Right lobe of liver (tissue), 4 donors: ENCODE measurements around the gene OR1B1.

Source experiments
- POLR2A ChIP-seq: fragments of 450-650 bp; IDR thresholded peaks from one replicate; pipeline ENCODE4 v1.6.1; 2017; ENCODE audit warnings: antibody characterized with exemption, mild to moderate bottlenecking
- TF ChIP-seq, protein P1 (sequence below), 4 donors: fragments of 200-600 bp in 3 of 4; fragments of 450-650 bp in 1 of 4; IDR thresholded peaks; one replicate each; pipeline versions ENCODE4 v1.5.1 to v1.8.0; 2016 to 2022; ENCODE audit warnings: antibody characterized with exemption in 4 of 4, mild to moderate bottlenecking in 2 of 4
- donor health status: DM: no; HTN: no; CAD: no.
- donor health status: DM: no; HTN: no; CAD: no.
- donor health status: DM: no; HTN: yes; CAD: no.

DNA sequence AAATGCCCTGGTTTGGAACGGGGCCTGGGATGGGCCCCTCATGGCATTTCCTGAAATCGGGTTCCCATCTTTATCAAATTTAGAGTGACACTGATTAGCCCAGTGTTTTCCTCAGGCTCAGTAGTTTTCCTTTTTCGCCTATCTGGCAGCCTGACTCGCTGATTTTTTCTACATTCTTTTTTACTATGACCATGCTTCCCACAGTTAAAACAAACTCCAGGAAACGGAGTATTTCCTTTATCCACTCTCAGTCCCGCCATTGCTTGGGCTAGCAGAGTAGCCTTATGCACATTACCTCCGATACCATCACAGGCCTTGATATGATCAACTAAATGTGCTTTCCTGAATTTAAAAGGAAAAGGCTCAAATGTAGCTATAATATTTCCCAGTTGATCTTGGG is 37.4 kb downstream of the OR1B1 start:
- no peak for TF ChIP-seq POLR2A
- TF ChIP-seq, protein P1, sequence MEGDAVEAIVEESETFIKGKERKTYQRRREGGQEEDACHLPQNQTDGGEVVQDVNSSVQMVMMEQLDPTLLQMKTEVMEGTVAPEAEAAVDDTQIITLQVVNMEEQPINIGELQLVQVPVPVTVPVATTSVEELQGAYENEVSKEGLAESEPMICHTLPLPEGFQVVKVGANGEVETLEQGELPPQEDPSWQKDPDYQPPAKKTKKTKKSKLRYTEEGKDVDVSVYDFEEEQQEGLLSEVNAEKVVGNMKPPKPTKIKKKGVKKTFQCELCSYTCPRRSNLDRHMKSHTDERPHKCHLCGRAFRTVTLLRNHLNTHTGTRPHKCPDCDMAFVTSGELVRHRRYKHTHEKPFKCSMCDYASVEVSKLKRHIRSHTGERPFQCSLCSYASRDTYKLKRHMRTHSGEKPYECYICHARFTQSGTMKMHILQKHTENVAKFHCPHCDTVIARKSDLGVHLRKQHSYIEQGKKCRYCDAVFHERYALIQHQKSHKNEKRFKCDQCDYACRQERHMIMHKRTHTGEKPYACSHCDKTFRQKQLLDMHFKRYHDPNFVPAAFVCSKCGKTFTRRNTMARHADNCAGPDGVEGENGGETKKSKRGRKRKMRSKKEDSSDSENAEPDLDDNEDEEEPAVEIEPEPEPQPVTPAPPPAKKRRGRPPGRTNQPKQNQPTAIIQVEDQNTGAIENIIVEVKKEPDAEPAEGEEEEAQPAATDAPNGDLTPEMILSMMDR (IDR thresholded peaks at IDR 0.05): no peak
